K562 (cell line): ENCODE data around the gene TMEM59. TPM values are rescaled to one million over a fixed set of nuclear protein-coding genes. Genes with fewer than 3 reads are reported as not detected.

Source experiments
- BCLAF1 ChIP-seq, 2 experiments: fragments of 450-650 bp in 1 of 2; IDR thresholded peaks; 2 replicates each; pipeline ENCODE4 v1.6.1; 2011 to 2017; ENCODE audit warnings: low read depth in 2 of 2, antibody characterized with exemption in 1 of 2, borderline replicate concordance in 1 of 2, low read length in 1 of 2, mild to moderate bottlenecking in 1 of 2, mixed read lengths in 1 of 2; ENCODE audit not compliant: control insufficient read depth in 1 of 2
- CLOCK ChIP-seq: fragments of 250-450 bp; sonication (Bioruptor Pico); IDR thresholded peaks from 2 replicates; pipeline ENCODE4 v1.4.0; 2020; ENCODE audit warnings: mild to moderate bottlenecking, moderate library complexity, borderline replicate concordance
- E4F1 ChIP-seq: fragments of 250-450 bp; sonication (Bioruptor Pico); IDR thresholded peaks from 2 replicates; pipeline ENCODE4 v1.5.0; 2021; ENCODE audit warnings: mild to moderate bottlenecking, borderline replicate concordance
- KLF10 ChIP-seq: fragments of 250-450 bp; sonication (Bioruptor Pico); IDR thresholded peaks from 2 replicates; pipeline ENCODE4 v1.6.1; 2021; ENCODE audit warnings: matching md5 sums
- NCOR1 ChIP-seq: fragments of 450-650 bp; IDR thresholded peaks from 2 replicates; pipeline ENCODE4 v1.6.1; 2016; ENCODE audit warnings: mild to moderate bottlenecking, moderate library complexity
- PURB ChIP-seq: sonication (generic); formaldehyde crosslinking; IDR thresholded peaks from 2 replicates; pipeline ENCODE4 v1.9.0; 2021; ENCODE audit warnings: low read depth, mild to moderate bottlenecking, missing genetic modification reagents
- RBM34 ChIP-seq: fragments of 200-400 bp; formaldehyde crosslinking; IDR thresholded peaks from 2 replicates; pipeline ENCODE4 v1.6.1; 2018; ENCODE audit warnings: low read length, borderline replicate concordance; ENCODE audit not compliant: insufficient read depth
- RNF219 ChIP-seq: fragments of 250-450 bp; sonication (Bioruptor Pico); IDR thresholded peaks from 2 replicates; pipeline ENCODE4 v1.5.0; 2022; ENCODE audit warnings: mild to moderate bottlenecking
- STAT6 ChIP-seq: sonication (generic); formaldehyde crosslinking; IDR thresholded peaks from 2 replicates; pipeline ENCODE4 v1.8.1; 2023; ENCODE audit warnings: mild to moderate bottlenecking, missing genetic modification reagents
- ZNF197 ChIP-seq: fragments of 200-800 bp; sonication (Bioruptor generic); IDR thresholded peaks from 2 replicates; pipeline ENCODE4 v1.6.1; 2016; ENCODE audit warnings: low read depth, missing genetic modification characterization, missing compliant biosample characterization
- ZNF436 ChIP-seq: fragments of 250-450, 450-650 bp; sonication (Bioruptor Pico); formaldehyde crosslinking; IDR thresholded peaks from 2 replicates; pipeline ENCODE4 v1.7.0; 2020; ENCODE audit warnings: mild to moderate bottlenecking
- ZNF699 ChIP-seq: fragments of 250-450 bp; sonication (Bioruptor Pico); IDR thresholded peaks from 2 replicates; pipeline ENCODE4 v1.8.0; 2021; ENCODE audit warnings: mild to moderate bottlenecking, moderate library complexity; ENCODE audit not compliant: insufficient replicate concordance
- polyA plus RNA-seq, 8 experiments: library from polyadenylated mRNA; depleted of rRNA in 4 of 8; stranded (reverse) in 5 of 8; unstranded in 3 of 8; fragments of >200 nt; fragmentation: Nextera tagmentation in 2 of 8; fragmentation: Illumina TruSeq in 1 of 8; extraction: Ambion mirVana in 2 of 8; extraction: Trizol in 1 of 8; gene quantifications; 2 replicates each; pipeline versions ENCODE4 v1.2.1 to v1.2.3, GENCODE V29; 2011 to 2014; ENCODE audit warnings: inconsistent platforms in 1 of 8, missing spikeins in 1 of 8
- total RNA-seq, 7 experiments: library from RNA; depleted of rRNA in 6 of 7; stranded (reverse); fragments of >200 nt in 6 of 7; fragmentation: Illumina TruSeq in 2 of 7; extraction: Trizol in 2 of 7; gene quantifications; 2 replicates each; pipeline versions ENCODE4 v1.2.1 to v1.2.3, GENCODE V29; 2011 to 2021; ENCODE audit warnings: low replicate concordance in 1 of 7

TMEM59 gene
- total and polyA plus RNA-seq, 9 of the 15 experiments (the other 6 are each of a cell fraction or from before 2014, with no cell fraction given), result 93.1 to 316 (median 151) TPM

- TF ChIP-seq NCOR1 (no peak), ZNF699 (CRISPR knock-in tag) (no peak), PURB (CRISPR knock-in tag) (no peak), RNF219 (CRISPR knock-in tag) (no peak), KLF10 (CRISPR knock-in tag) (no peak), BCLAF1 (IDR thresholded peaks at IDR 0.05; ENCODE audit: borderline replicate concordance in 1 of 2, control insufficient read depth in 1 of 2, low read depth in 2 of 2, low read length in 1 of 2) (peak in 1 of 2 experiments; percentile 40; a peak in 1 of 4 replicates), STAT6 (CRISPR knock-in tag) (0 out of 2 replicates have a peak, but pooled peaks have one; percentile 9), CLOCK (CRISPR knock-in tag) (no peak), RBM34 (no peak), E4F1 (no peak), ZNF436 (CRISPR knock-in tag) (no peak), ZNF197 (CRISPR knock-in tag) (peak; percentile 93)
Observed at GRCh38 chr1:54052934-54053744, at the start of gene TMEM59, which contains the start of gene TCEANC2 (continued).
